ENCODE data around the gene MACROD2.
A peak's percentile ranks its signal among the peaks of the same experiment; 100 is the strongest.

MACROD2 gene

GRCh38 chr20:15318682-15319081, 1323.4 kb downstream of the MACROD2 start:
- no peak for ATAC-seq

DNA sequence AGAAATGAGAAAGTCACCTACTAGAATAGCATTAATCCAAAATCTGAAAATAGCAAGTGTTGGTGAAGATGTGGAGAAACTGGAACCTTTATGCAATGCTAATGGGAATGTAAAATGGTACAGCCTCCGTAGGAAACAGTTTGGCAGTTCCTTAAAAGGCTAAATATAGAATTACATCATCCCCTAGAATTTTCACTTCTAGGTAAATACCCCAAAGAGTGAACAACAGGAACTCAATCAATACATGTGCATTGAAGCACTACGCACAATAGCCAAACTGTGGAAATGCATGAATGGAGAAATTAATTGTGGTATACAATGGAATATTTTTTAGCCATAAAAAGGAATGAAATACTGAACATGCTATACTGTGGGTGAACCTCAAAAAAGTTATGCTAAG, 1324.1 kb downstream of the MACROD2 start:
- TF ChIP-seq, protein P1, sequence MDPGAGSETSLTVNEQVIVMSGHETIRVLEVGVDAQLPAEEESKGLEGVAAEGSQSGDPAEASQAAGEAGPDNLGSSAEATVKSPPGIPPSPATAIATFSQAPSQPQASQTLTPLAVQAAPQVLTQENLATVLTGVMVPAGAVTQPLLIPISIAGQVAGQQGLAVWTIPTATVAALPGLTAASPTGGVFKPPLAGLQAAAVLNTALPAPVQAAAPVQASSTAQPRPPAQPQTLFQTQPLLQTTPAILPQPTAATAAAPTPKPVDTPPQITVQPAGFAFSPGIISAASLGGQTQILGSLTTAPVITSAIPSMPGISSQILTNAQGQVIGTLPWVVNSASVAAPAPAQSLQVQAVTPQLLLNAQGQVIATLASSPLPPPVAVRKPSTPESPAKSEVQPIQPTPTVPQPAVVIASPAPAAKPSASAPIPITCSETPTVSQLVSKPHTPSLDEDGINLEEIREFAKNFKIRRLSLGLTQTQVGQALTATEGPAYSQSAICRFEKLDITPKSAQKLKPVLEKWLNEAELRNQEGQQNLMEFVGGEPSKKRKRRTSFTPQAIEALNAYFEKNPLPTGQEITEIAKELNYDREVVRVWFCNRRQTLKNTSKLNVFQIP (CRISPR knock-in tag; IDR thresholded peaks at IDR 0.05; ENCODE audit: borderline replicate concordance, low read depth), result no peak
- TF ChIP-seq ZNF70 (CRISPR knock-in tag; IDR thresholded peaks at IDR 0.05) (no peak), ESRRG (CRISPR knock-in tag; IDR thresholded peaks at IDR 0.05) (no peak), PPARA (CRISPR knock-in tag; IDR thresholded peaks at IDR 0.05; ENCODE audit: borderline replicate concordance) (no peak), TCF4 (CRISPR knock-in tag; IDR thresholded peaks at IDR 0.05; ENCODE audit: borderline replicate concordance) (no peak), ARNTL (CRISPR knock-in tag; IDR thresholded peaks at IDR 0.05; ENCODE audit: borderline replicate concordance, low read depth) (no peak), GLIS3 (CRISPR knock-in tag; IDR thresholded peaks at IDR 0.05) (no peak), ZNF8 (CRISPR knock-in tag; IDR thresholded peaks at IDR 0.05) (no peak), ISL1 (CRISPR knock-in tag; IDR thresholded peaks at IDR 0.05) (no peak), CSDC2 (CRISPR knock-in tag; IDR thresholded peaks at IDR 0.05) (no peak), PATZ1 (CRISPR knock-in tag; IDR thresholded peaks at IDR 0.05; ENCODE audit: borderline replicate concordance) (no peak), OSR1 (CRISPR knock-in tag; IDR thresholded peaks at IDR 0.05) (no peak), TOX (CRISPR knock-in tag; IDR thresholded peaks at IDR 0.05; ENCODE audit: borderline replicate concordance) (no peak), BACH2 (CRISPR knock-in tag; IDR thresholded peaks at IDR 0.05; ENCODE audit: borderline replicate concordance) (no peak), SNAI2 (CRISPR knock-in tag; IDR thresholded peaks at IDR 0.05) (no peak), ZFP3 (CRISPR knock-in tag; IDR thresholded peaks at IDR 0.05) (no peak), TSHZ2 (CRISPR knock-in tag; IDR thresholded peaks at IDR 0.05) (no peak), ZC3H10 (CRISPR knock-in tag; IDR thresholded peaks at IDR 0.05) (no peak), ZNF565 (CRISPR knock-in tag; conservative IDR thresholded peaks at IDR 0.05; ENCODE audit: low read depth) (no peak)
- TF ChIP-seq, protein P2, sequence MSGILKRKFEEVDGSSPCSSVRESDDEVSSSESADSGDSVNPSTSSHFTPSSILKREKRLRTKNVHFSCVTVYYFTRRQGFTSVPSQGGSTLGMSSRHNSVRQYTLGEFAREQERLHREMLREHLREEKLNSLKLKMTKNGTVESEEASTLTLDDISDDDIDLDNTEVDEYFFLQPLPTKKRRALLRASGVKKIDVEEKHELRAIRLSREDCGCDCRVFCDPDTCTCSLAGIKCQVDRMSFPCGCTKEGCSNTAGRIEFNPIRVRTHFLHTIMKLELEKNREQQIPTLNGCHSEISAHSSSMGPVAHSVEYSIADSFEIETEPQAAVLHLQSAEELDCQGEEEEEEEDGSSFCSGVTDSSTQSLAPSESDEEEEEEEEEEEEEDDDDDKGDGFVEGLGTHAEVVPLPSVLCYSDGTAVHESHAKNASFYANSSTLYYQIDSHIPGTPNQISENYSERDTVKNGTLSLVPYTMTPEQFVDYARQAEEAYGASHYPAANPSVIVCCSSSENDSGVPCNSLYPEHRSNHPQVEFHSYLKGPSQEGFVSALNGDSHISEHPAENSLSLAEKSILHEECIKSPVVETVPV (CRISPR knock-in tag; IDR thresholded peaks at IDR 0.05), result no peak
- no peak for ATAC-seq

More at GRCh38 chr20:15318682-15319081, 1323.4 kb downstream of the MACROD2 start:
- TF ChIP-seq TSHZ2 (CRISPR knock-in tag; IDR thresholded peaks at IDR 0.05), result no peak

DNA sequence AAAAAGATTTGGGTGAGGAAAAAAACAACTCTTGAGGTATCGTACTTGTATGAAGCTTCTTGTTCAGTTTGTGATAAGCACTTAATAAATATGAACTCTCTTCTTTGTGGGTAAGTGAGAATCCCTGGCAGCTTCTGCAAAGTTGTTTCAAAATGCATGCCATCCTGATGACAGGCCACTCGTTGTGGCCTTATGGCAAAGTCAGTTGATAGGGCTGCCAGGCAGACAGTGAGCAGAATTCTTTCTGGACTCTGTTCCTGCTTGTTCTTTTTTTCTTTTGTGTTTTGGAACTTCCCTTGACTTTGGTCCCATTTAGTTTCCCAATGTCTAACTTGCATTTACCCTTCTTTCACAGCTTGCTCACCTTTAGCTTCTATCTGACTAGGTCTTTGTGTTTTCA, 1325.6 kb downstream of the MACROD2 start:
- no peak for TF ChIP-seq ESRRG (CRISPR knock-in tag; IDR thresholded peaks at IDR 0.05)
- no peak for TF ChIP-seq PATZ1 (CRISPR knock-in tag; IDR thresholded peaks at IDR 0.05; ENCODE audit: borderline replicate concordance)
- no peak for TF ChIP-seq TCF4 (CRISPR knock-in tag; IDR thresholded peaks at IDR 0.05; ENCODE audit: borderline replicate concordance)
- no peak for TF ChIP-seq ISL1 (CRISPR knock-in tag; IDR thresholded peaks at IDR 0.05)
- no peak for TF ChIP-seq ZNF8 (CRISPR knock-in tag; IDR thresholded peaks at IDR 0.05)
- no peak for TF ChIP-seq ARNTL (CRISPR knock-in tag; IDR thresholded peaks at IDR 0.05; ENCODE audit: borderline replicate concordance, low read depth)
- no peak for TF ChIP-seq BACH2 (CRISPR knock-in tag; IDR thresholded peaks at IDR 0.05; ENCODE audit: borderline replicate concordance)
- no peak for TF ChIP-seq CSDC2 (CRISPR knock-in tag; IDR thresholded peaks at IDR 0.05)

More for the DNA sequence above, 1325.6 kb downstream of the MACROD2 start:
- ATAC-seq, result peak; percentile 73
